Stomach (tissue), 9 donors: Measurements from ENCODE around the gene CHST11. TPM values are rescaled to one million over a fixed set of nuclear protein-coding genes. Genes with fewer than 3 reads are reported as not detected.

Experiments used
- DNase-seq, 2 donors: peaks; one replicate each; pipeline versions ENCODE4 v3.0.0 to v3.0.0-alpha.2; 2013 to 2019
- H3K27ac ChIP-seq, 5 donors: fragments of 200-600 bp in 4 of 5; sonication (generic) in 4 of 5; one replicate each; pipeline ENCODE4 v1.5.1; 2013 to 2019; ENCODE audit warnings: mild to moderate bottlenecking in 1 of 5, moderate library complexity in 1 of 5
- H3K27me3 ChIP-seq, 3 donors: fragments of 200-600 bp; sonication (generic); one replicate each; pipeline ENCODE4 v1.5.1; 2017 to 2019; ENCODE audit warnings: mixed run types in 1 of 3
- H3K36me3 ChIP-seq, 4 donors: fragments of 200-600 bp; sonication (generic); 1 replicate in 3 of 4; 2 replicates in 1 of 4; pipeline ENCODE4 v1.5.1; 2016 to 2019
- H3K4me1 ChIP-seq, 4 donors: fragments of 200-600 bp; sonication (generic); one replicate each; pipeline ENCODE4 v1.5.1; 2016 to 2019
- H3K4me3 ChIP-seq, 4 donors: fragments of 200-600 bp; sonication (generic) in 3 of 4; one replicate each; pipeline ENCODE4 v1.5.1; 2016 to 2019; ENCODE audit warnings: mild to moderate bottlenecking in 1 of 4
- H3K9me3 ChIP-seq, 4 donors: fragments of 200-600 bp; sonication (generic); one replicate each; pipeline ENCODE4 v1.5.1; 2016 to 2019
- CTCF ChIP-seq, 7 experiments: fragments of 450-650 bp in 4 of 7; fragments of 200-600 bp in 3 of 7; sonication (generic) in 3 of 7; IDR thresholded peaks; one replicate each; pipeline ENCODE4 v1.5.1; 2016 to 2019; ENCODE audit warnings: antibody characterized with exemption in 7 of 7, control low read depth in 2 of 7, mild to moderate bottlenecking in 1 of 7
- EP300 ChIP-seq: sonication (generic); formaldehyde crosslinking; IDR thresholded peaks from one replicate; pipeline ENCODE4 v1.6.1; 2017; ENCODE audit warnings: antibody characterized with exemption
- POLR2A ChIP-seq, 4 donors: fragments of 450-650 bp; IDR thresholded peaks; one replicate each; pipeline ENCODE4 v1.6.1; 2016; ENCODE audit warnings: antibody characterized with exemption in 4 of 4, control low read depth in 2 of 4, mild to moderate bottlenecking in 1 of 4, moderate library complexity in 1 of 4
- POLR2AphosphoS5 ChIP-seq, 3 donors: sonication (generic); formaldehyde crosslinking; IDR thresholded peaks; one replicate each; pipeline ENCODE4 v1.6.1; 2016; ENCODE audit warnings: antibody characterized with exemption in 3 of 3
- WGBS, 5 donors: extraction: QIAGEN DNeasy Blood & Tissue Kit in 3 of 5; methylation state at CpG; one replicate each; pipeline versions ENCODE4 v1.1.5 to v1.1.7; 2013 to 2018; 5-methylcytosine and 5-hydroxymethylcytosine counted together
- intact Hi-C: fragments of 100-400 bp; cut with DNase I; formaldehyde crosslinking; loops from one replicate; pipeline ENCODE4 v1.15.1; 2023; ENCODE audit warnings: low total_unique reads
- polyA plus RNA-seq, 3 donors: library from polyadenylated mRNA; stranded (reverse); fragments of 200-250 nt; gene quantifications; one replicate each; pipeline ENCODE4 v1.2.3, GENCODE V29; 2013
- total RNA-seq, 5 donors: library from RNA; depleted of rRNA; stranded (reverse); fragments of >200 nt; gene quantifications; one replicate each; pipeline versions ENCODE4 v1.1.0 to v1.2.3, GENCODE V29; 2014 to 2016
- donor health status: healthy with polysubstance abuse.
- donor health status: Bipolar disorder and iron deficiency.
- donor health status: healthy.

Gene CHST11
- total and polyA plus RNA-seq, 8 donors, result 2.3 to 192 (median 18.6) TPM

GRCh38 chr12:104767261-104767660 is 310.5 kb downstream of the CHST11 start:
- intact Hi-C loops, result no loop called here
- no peak for DNase-seq
- no peak overlapping the region for H3K4me3 ChIP-seq
- WGBS, 5 donors, result 90 to 95% (median 93%) methylated on average over 3 of the region's 3 CpGs
- H3K36me3 ChIP-seq, result no peaks in the 10 kb centered on the region
- no peak for TF ChIP-seq CTCF (IDR thresholded peaks at IDR 0.05)
- H3K4me1 ChIP-seq, result peaks cover 0 to 13% (median 0%) of the 10 kb centered on the region in 4 donors
- peaks cover 0 to 4% (median 2%) of the 10 kb centered on the region in 4 donors for H3K9me3 ChIP-seq
- no peak overlapping the region for H3K27ac ChIP-seq
- no peaks in the 10 kb centered on the region for H3K27me3 ChIP-seq

GRCh38 chr12:104768033-104768432 is 311.3 kb downstream of the CHST11 start:
- Histone ChIP-seq H3K4me1 (peaks cover 0 to 13% (median 0%) of the 10 kb centered on the region in 4 donors), H3K27ac (no peak overlapping the region), H3K36me3 (no peaks in the 10 kb centered on the region), H3K4me3 (no peak overlapping the region), H3K27me3 (no peaks in the 10 kb centered on the region), H3K9me3 (peaks cover 0 to 12% (median 5%) of the 10 kb centered on the region in 4 donors)
- no peak for DNase-seq
- intact Hi-C loops, result no loop called here
- no peak for TF ChIP-seq CTCF (IDR thresholded peaks at IDR 0.05)
- TF ChIP-seq POLR2A (IDR thresholded peaks at IDR 0.05), result no peak
- TF ChIP-seq POLR2AphosphoS5 (IDR thresholded peaks at IDR 0.05), result no peak
- no peak for TF ChIP-seq EP300

GRCh38 chr12:104769144-104769561 is 312.4 kb downstream of the CHST11 start:
- DNase-seq, result no peak
- Histone ChIP-seq H3K9me3 (peaks cover 0 to 20% (median 9%) of the 10 kb centered on the region in 4 donors), H3K4me3 (no peak overlapping the region), H3K4me1 (peaks cover 0 to 11% (median 0%) of the 10 kb centered on the region in 4 donors), H3K36me3 (no peaks in the 10 kb centered on the region), H3K27ac (no peak overlapping the region), H3K27me3 (no peaks in the 10 kb centered on the region)
- intact Hi-C loops, result no loop called here
- 65 to 77% (median 70%) methylated on average over 6 of the region's 6 CpGs for WGBS, 5 donors
- TF ChIP-seq POLR2A (IDR thresholded peaks at IDR 0.05) (no peak), EP300 (no peak), POLR2AphosphoS5 (IDR thresholded peaks at IDR 0.05) (no peak), CTCF (IDR thresholded peaks at IDR 0.05) (no peak)

GRCh38 chr12:104772336-104772735 is 315.6 kb downstream of the CHST11 start:
- peaks cover 0 to 20% (median 9%) of the 10 kb centered on the region in 4 donors for H3K9me3 ChIP-seq
- H3K36me3 ChIP-seq, result no peaks in the 10 kb centered on the region
- no peak for DNase-seq
- WGBS, 5 donors, result 94 to 100% (median 100%) methylated on average over 1 of the region's 1 CpG
- no peak overlapping the region for H3K4me3 ChIP-seq
- no peaks in the 10 kb centered on the region for H3K4me1 ChIP-seq
- no peaks in the 10 kb centered on the region for H3K27me3 ChIP-seq
- no peak overlapping the region for H3K27ac ChIP-seq
- no peak for TF ChIP-seq CTCF (IDR thresholded peaks at IDR 0.05)
- intact Hi-C loops, result no loop called here
